Cerebellar nuclear complex (tissue), 1 donor: ENCODE data around the gene CTDNEP1.

Source experiments
- DNase-seq, 2 experiments: peaks; one replicate each; lab custom pipeline; 2025; lab: John Stamatoyannopoulos, UW

CTDNEP1 gene

GRCh38 chr17:7215136-7215638, 36.3 kb downstream of the CTDNEP1 start:
- DNase-seq = peak in 1 of 2 experiments; percentile 59

- DNase-seq = peak; percentile 83 to 86
Measured at GRCh38 chr17:7214300-7215135, 37.0 kb downstream of the CTDNEP1 start.

GRCh38 chr17:7213895-7214299, 37.6 kb downstream of the CTDNEP1 start:
- peak in 1 of 2 experiments; percentile 59 for DNase-seq

- no peak for DNase-seq
Measured at GRCh38 chr17:7211491-7212273, 39.9 kb downstream of the CTDNEP1 start.

GRCh38 chr17:7208754-7209460, 42.6 kb downstream of the CTDNEP1 start:
- no peak for DNase-seq

GRCh38 chr17:7208027-7208571, 43.4 kb downstream of the CTDNEP1 start:
- no peak for DNase-seq

- no peak for DNase-seq
Measured at GRCh38 chr17:7207120-7208001, 44.2 kb downstream of the CTDNEP1 start.

- no peak for DNase-seq
Measured at GRCh38 chr17:7205561-7205960, 46.0 kb downstream of the CTDNEP1 start.

DNA sequence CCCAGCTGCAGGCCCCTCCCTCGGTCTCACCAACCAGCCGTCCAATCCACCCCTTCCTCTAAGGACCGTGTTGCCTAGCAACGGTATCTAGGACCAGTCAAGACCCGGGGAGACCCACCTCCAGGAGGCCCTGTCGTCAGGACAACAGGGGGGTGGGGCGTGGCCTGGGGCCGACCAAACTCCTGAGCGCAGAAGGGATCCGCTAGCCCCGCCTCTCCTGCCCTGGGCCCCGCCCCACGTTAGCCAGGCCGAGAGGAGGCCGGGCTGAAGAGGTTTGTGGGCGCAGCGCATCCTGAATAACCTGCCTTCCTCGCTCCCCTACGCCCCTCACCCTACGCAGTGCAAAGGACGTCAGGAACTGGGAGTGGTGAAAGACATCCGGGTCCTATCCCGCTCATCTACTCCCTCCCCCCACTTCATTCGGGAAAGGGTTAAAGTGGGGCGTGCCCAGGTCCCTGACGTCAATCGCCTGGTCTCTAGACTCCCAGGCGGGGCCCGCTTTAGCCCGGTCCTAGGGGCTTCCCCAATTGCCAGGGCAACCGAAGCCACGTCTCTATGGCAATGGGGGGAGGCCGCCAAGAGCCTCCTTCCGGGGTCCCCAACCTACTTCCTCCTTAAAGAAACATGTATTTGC, 46.6 kb downstream of the CTDNEP1 start:
- peak; percentile 66 to 92 for DNase-seq

GRCh38 chr17:7204336-7204735, 47.2 kb downstream of the CTDNEP1 start:
- DNase-seq = no peak

DNA sequence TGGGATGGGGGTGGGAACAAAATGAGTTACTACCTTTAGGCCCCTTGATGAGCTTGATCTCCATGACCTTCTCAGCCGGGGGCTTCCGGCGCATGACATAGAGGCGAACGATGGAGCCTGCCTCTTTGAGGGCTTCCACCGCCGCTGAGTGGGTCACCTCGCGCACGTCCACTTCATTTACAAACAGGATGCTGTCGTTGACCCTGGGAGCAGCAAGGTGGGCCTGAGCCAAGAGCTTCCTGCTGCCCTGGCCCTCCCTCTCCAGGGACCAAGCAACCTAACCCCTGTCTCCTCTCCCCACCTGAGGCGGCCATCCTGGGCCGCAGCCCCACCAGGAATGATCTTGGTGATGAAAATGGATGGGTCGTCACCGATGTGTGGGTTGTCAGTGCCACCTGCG, 48.1 kb downstream of the CTDNEP1 start:
- DNase-seq = no peak

GRCh38 chr17:7196651-7197401, 54.7 kb downstream of the CTDNEP1 start:
- DNase-seq = no peak

GRCh38 chr17:7195971-7196370, 55.6 kb downstream of the CTDNEP1 start:
- DNase-seq = no peak
